Dedifferentiated amniotic fluid mesenchymal stem cell (primary cell): ENCODE data around the gene CGB1.
"Not testable (repeated sequence)": the region's sequence is repeated elsewhere in the genome, so short reads cannot be mapped to it uniquely, and the experiment has no call there.

ENCODE experiments used
- DNase-seq: peaks from one replicate; pipeline ENCODE4 v3.0.0-alpha.2; 2016; ENCODE audit errors: extremely low spot score

Gene CGB1

DNA sequence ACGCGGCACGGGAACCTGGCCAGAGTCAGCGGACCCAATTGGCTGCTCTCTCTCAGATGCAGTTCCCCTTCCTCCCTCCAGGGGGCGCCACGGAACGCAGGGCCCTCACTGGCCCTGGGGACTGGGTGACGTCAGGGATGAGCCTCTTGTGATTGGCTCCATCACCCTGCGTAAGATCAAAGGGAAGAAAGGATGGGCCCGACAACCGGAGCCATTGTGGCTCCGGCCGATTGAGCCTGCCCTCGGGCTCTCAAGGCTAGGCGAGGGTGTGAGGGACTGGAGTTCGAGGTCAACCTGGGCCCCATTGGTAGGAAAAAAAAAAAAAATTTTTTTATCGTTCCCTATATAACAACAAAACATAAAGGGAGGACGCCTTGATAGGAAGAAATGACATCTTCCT, at the start of gene CGB1:
TSS of gene CGB1 (minus strand) at position 81 of the 400 bp plus-strand sequence. CDS start 184 bp downstream, outside the sequence.
- not testable (repeated sequence) for DNase-seq

DNA sequence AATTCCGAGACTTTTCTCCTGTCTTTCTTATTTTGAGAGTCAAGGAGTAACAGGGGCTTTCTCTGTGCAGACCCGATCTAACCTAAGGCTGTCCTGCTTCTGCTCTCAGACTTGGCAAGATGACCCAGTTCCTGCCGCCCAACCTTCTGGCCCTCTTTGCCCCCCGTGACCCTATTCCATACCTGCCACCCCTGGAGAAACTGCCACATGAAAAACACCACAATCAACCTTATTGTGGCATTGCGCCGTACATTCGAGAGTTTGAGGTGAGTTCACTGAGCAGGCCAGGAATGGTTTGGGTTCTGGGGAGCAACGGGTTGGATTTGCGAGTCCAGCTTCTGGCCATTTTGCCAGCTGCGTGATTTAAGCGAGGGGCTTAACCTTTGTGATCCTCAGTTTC, 49.6 kb upstream of the CGB1 start:
- no peak for DNase-seq

DNA sequence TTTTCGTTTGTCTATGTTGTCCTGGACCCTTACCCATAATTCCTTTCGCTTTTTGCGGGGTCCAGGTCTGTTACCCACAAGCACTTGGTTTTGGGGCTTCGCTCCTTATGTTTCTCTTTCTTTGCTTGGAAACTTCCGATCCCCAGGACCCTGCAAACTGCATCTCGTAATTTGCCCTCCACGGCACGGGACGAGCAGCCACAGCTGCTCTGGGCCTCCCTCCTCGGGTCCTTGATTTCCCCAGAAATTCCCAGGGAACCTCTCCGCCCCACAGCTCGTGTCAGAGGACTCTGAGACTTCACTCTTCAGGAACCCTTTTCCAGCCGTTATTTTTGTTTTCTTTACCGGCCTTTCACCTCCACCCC, 49.2 kb upstream of the CGB1 start:
- DNase-seq = no peak

DNA sequence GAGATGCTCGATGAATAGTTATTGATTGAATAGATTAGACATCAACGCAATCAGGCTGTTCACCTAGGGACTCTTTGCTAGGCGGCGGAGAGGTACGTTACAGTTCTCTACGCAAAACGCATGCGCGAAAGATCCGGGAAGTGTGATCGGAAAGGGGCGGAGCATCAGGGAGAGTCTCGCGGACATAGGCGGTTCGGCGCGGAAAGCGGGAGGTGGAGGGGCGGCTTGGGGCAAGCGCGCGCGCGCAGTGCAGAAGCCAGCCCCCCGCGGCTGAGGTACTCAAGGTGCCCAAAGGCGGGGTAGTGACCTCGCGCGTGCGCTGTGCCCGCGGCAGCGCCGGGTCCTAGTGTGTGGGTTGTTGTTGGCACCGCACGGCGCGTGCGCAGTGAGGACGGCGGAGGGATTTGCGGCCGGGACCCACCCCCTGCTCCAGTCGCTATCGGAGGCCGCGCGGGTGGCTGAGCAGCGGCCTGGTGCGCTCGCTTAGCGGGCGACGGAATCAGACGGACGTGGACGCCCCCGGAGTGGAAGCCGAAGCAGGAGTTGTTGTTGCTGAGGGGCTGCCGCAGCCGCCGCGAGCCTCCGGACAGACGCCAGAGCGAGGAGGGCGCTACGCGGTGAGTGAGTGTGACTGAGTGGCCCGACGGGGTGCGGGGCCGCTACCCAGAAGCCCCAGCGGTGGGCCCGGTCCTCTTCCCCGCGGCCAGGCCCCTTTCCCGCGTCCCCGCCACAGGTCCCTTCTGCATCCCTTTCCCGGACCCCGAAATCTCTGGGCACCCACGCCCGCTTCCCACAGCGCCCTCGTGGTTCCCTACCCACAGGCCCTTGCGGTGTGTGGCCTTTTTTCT, 48.5 kb upstream of the CGB1 start, which contains the start of gene SNRNP70:
TSS of gene SNRNP70 (plus strand) at position 432 of the 848 bp plus-strand sequence. CDS start 964 bp downstream, outside the sequence.
- peak; percentile 99 for DNase-seq

DNA sequence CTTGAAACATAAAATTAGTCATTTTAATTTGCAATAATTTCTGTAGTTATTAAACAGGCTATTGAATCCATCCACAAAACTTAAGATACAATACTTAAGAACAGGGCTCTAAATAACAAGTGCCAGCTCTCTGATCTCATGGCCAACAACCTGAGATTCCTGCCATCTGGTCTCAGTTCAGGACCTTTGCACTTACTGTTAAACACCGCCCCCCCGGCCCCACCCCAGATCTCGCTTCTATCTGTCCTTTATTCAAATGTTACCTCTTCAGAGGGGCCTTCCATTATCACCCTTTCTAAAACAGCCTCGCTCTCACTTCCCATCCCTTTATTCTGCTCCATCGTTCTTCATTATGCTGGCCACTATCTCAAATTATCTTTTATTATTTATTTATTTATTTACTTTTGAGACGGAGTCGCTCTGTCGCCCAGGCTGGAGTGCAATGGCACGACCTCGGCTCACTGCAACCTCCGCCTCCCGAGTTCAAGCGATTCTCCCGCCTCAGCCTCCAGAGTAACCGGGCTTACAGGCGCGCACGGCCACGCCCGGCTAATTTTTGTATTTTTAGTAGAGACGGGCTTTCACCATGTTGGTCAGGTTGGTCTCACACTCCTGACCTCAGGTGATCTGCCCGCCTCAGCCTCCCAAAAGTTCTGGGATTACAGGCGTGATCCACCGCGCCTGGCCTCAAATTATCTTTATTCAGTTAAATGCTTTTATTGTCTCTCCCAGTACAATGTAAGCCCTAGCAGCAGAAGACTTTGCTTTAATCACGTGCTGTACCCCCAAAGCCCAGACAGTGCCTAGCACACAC, 47.7 kb upstream of the CGB1 start:
- no peak for DNase-seq

DNA sequence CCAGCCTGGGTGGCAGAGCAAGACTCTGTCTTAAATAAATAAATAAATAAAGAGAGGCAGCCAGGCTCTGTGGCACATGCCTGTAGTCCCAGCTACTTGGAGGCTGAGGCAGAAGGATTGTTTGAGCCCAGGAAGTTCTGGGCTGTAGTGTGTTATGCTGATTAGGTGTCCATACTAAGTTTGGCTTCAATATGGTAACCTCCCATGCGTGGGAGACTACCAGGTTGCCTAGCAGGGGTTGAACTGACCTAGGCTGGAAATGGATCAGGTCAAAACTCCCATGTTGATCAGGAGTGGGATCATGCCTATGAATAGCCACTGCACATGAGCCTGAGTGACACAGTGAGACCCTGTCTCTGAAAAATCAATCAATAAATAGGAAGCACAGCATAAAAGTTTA, 44.6 kb upstream of the CGB1 start:
- no peak for DNase-seq

DNA sequence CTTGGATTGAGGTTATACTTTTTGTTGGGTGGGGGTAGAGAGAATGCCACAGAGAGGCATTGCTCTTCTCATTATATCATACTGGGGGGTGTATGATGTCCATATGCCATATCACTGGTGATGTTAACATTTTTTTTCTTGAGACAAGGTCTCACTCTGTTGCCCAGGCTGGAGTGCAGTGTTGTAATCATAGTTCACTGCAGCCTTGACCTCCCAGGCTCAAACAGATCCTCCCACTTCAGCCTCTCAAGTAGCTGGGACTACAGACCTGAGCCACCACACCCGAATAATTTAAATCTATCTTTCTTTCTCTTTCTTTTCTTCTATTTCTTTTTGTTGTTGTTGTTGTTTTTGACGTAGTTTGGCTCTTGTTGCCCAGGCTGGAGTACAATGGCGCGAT, 43.7 kb upstream of the CGB1 start:
- DNase-seq = no peak

DNA sequence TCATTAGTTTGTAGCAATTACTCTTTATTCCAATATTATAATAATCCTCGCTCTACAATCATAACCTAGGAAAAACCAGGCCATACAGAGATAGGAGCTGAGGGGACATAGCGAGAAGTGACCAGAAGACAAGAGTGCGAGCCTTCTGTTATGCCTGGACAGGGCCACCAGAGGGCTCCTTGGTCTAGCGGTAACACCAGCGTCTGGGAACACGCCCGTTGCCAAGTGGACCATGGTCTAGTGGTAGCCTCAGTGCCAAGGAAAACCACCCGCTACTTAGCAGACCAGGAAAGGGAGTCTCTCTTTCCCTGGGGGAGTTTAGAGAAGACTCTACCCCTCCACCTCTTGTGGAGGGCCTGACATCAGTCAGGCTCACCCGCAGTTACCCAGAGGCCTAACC, 38.2 kb upstream of the CGB1 start:
- peak; percentile 29 for DNase-seq

DNA sequence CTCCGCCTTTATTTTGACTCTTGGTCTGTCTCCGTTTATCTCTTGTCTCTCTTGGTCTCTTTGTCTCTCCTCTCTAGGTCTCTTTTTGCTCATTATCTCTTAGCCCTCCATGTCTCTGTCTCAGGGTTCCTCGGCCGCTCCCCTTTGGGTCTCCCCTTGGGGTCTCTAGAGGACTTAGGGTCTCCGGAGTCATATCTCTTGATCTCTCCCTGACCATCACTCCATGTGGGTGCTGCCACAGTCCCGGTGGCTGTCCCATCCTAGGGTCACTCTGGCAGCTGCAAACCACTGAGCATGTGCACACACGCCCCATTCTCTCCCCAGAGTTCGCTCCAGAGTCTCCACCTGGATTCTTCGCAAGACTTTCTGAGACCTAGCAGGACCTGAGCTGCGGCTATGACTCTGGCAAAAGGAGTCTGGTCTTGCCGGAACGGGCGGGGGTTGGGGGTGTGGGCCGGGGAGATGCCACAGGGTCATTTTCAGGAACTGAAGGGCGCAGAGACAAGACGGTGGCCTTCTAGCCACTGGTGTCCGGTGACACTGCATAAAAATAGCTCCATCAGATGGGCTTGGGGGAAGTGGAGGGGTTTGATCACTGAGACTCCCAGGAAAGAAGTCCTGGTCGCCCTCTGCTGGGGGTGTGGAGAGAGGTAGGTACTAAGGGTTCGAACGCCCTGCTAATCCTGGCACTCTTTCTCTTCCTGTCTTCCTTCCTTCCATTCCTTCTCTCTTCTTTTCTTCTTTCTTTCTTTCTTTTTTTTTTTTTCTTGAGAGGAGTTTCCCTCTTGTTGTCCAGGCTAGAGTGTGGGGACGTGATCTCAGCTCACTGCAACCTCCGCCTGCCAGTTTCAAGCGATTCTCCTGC, 37.1 kb upstream of the CGB1 start:
- no peak for DNase-seq

DNA sequence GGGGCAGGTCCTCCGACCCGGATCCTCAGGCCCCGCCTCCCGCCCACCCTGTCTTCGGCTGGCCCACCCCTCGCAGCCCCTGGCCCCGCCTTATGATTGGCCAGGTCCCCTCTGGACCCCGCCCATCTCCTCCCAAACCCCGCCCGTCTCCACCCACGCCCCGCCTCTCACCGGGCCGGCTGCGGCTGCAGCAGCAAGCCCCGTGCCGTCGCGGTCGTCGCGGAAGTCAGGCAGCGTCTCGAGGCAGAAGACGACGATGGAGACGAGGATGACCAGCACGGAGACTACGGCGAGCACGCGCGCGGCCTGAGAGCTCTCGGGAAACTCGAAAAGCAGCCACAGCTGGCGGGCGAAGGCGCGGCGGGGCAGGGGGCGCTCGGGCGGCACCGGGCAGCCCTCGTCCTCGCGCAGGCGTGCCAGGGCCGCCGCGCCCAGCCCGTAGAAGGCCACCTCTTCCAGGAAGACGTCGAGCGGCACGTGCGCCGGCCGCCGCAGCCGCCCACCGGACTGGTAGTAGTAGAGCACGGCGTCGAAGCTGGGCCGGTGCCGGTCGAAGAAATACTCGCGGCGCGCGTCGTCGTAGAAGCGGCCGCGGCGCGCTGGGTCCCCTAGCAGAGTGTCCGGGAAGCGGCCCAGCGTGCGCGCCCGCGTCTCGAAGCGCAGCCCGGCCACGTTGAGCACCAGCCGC, 35.3 kb upstream of the CGB1 start:
- DNase-seq = no peak

DNA sequence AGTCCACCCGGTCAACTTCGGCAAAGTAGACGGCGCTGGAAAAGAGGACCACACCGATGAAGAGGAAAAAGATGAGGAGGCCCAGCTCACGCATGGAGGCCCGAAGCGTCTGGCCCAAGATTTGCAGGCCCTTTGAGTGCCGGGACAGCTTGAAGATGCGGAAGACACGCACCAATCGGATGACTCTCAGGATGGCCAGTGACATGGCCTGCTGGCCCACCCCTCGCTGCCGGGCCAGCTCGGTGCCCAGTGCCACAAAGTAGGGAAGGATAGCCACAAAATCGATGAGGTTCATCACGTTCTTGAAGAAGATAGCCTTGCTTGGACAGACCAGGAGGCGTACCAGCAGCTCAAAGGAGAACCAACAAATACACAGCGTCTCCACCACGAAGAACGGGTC, 33.7 kb upstream of the CGB1 start:
- DNase-seq = no peak

DNA sequence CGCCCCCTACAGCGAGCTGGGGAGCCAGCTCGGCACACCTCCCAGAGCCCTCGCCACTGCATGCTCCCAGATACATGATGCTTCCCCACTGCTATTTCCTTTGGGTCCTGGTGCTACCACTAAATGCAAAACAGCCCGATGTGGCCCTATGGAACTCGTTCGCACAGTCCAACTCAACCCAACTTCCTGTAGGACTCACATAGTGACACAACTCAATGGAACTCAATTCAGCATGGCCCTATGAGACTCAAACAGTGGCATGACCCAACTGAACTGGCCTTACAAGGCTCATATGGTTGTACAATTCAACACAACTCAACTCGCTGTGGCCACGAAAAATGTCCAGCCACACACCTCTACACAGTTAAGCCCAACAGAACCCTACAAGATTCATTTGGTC, 32.3 kb upstream of the CGB1 start:
- DNase-seq = no peak

DNA sequence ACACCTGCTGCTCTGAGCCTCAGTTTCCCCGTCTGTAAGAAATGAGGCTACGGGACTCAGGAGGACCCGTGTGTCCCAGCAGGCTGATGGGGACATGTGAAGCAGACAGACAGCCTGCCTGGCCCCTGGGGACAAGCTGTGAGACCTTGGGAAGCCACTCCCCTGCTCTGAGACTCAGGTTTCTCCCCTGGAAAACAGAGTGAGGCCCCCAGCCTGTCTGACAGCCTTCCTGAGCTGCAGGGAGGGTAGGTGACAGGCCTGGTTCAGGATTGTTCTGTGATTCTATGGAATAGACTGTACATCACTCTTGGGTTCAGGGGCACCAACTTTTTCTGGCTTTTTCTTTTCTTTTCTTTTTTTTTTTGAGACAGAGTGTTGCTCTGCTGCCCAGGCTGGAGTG, 30.9 kb upstream of the CGB1 start:
- no peak for DNase-seq

DNA sequence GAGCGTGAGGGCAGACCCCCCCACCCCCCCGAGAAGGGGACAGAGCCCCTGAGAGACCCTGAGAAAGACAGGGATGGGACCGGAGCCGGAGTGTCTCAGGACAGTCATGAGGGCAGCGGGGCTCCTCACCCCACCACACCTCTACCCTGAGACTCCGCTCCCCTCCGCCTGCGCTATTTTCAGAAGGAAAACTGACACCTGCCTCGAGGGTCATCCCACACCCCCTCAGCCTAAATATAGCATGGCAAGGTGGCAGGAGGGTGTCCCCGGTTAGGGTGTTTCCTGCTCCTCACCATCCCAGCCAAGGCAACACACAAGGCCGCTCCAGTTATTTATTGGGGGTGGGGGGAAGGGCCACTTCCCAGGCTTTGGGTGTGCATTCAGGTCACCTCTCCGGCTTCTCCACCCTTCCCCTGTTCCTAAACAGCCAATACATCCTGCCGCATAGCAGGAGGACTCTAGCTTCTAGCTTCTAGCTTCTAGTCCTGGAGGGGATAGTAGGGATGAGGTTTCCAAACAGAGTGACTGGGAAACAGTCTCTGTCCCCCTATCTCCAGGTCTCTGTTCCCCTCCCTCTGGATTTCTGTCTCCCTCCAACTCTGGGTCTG, 29.3 kb upstream of the CGB1 start:
- no peak for DNase-seq

DNA sequence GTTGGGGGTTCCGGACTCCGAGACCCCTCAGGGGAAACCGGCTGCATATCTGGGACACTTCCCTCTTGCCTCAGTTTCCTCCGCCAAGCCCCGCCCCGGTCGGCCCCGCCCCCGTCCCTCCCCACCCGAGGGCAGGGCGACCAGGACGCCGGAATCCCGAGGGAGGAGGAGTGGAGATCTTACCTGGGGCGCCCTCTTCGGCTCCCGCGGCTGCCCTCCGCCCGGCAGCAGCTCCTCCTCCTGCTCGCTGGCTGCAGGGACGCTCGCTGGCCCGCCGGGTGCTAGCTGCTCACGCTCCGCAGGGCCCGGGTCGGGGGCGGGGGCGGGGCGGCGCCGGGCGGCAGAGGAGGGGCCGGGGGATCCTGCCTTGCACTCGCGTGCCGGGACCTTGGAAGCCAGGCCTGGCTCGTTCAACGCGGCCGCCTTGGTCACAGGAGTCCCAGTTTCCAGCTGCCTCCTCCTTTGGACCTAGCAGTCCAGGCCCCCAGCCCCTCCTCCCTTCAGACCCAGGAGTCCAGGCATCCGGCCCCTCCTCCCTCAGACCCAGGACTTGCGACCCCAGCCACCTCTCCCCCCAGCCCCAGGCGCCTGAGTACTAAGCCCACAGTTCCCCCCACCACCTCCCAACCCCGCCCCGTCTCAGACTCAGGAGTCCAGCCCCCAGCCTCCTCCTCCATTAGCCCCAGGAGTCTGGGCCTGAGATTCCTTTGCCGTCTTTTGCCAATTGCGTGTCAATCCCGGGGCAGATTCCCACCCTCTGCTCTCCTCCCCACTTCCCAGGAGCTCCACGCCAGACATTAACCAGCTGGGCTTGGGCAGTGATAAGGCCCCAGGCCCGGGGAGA, 28.3 kb upstream of the CGB1 start, which contains the start of gene NTF4:
TSS of gene NTF4 (minus strand) at position 51 of the 844 bp plus-strand sequence. CDS start 2,821 bp downstream, outside the sequence.
- no peak for DNase-seq

DNA sequence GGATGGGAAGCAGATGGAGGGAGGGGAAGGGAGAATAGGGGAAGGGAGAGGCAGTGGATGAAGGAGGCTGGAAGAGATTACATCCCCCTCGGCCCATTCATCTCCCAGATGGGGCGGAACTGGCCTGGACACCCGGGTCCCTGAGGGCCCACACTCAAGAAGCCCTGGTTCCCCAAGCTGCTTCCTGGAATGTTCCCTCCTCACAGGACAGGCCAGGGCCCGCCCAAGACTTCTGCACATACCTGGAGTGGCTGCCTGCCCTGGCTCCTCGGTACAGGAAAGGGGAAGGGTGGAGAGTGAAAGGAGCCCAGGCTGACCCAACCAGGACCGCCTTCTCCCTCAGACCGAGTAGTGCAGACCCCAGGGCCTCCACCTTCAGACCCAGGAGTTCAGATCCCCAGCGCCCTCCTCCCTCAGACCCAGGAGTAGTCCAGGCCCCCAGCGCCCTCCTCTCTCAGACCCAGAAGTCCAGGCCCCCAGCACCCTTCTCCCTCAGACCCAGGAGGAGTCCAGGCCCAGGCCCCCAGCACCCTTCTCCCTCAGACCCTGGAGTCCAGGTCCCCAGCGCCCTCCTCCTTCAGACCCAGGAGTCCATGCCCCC, 27.4 kb upstream of the CGB1 start:
- DNase-seq = no peak

DNA sequence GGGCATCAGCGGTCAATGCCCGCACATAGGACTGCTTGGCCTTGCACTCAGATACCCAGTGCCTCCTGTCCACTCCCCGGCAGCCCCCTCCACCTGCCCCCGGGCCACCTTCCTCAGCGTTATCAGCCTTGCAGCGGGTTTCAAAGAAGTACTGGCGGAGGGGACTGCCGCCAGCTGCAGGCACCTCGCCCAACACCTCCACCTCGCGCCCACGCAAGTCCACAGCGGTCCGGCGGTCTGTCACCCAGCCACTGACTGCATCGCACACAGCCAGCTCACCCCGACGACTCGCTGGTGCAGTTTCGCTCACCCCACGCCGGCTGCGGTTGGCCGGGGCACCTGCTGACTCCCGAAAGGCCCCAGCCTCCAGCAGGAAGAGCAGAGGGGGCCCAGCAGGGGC, 24.8 kb upstream of the CGB1 start:
- DNase-seq = no peak

DNA sequence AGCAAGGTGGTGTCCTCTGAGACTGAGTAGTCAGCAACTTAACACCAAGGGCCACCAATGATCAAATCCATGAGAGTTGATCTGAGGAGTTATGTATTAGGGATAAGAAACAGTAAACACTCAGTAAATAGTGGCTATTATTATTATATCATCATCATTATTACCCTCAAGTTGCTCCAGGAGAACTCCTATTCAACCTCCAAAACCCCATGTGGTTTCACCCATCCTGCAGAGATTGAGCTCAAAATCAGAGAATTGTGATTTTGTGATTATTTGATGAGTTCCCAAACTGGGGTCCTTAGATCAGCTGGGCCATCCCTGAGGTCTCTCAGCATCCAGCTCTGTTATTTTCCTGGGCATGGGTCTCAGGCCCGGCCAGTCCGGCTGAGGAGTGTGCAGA, 24.3 kb upstream of the CGB1 start:
- DNase-seq = no peak

DNA sequence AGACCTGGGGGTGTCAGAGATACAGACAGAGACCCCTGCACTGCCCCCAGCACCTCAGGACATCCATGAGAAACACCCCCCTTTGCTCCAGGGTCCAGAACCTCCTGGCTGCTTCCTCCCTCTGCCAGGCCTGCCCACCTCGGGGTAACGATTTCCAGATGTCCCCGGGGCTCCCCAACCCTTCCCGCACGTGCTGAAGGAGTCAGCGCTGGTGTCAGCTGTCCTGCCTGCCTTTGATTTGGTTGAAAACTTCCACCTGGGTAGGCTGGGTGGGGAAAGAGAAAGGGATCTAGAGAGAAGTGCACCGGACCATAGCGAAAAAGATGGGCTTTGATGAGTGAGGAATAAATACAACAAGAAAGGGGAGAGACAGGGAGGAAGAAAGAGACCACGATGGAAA, 22.4 kb upstream of the CGB1 start:
- no peak for DNase-seq

DNA sequence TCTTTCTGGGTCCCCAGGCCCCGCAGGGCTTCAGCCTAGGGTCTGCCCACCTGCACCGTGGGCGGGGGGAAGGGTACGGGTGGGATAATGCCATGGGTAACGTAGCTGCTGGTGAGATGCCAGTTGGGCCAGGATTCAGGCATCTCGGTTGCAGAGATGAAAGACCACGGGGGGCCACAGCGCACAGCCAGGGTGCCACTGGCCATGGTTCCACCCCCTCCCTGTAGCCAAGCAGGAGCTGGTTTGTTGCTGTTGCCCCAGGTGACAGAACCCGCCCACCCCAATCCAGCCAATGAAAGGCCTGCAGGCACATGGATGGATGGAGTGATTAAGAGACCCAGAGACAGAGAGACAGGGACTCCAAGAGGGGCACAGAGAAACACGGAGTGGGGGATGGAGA, 21.9 kb upstream of the CGB1 start:
- DNase-seq = no peak
